Panc1 (cell line): Measurements from ENCODE around the gene ADPGK. TPM values are rescaled to one million over a fixed set of nuclear protein-coding genes. Genes with fewer than 3 reads are reported as not detected.

ENCODE experiments used
- ATAC-seq: fragments of 200-7000 bp; cut with Tn5 transposase; 2 replicates; pipeline ENCODE4 v1.9.1; 2020; ENCODE audit warnings: mild to moderate bottlenecking, moderate library complexity
- BruUV-seq: library from RNA; stranded (reverse); fragments of 400-500 nt; replicated peaks from 2 replicates; lab custom pipeline; 2021; lab: Mats Ljungman, UMichigan
- CTCF ChIA-PET: fragments of 300-600 bp; sonication (Branson Sonifier 250); formaldehyde crosslinking; loops from one replicate; lab custom pipeline; 2022; ENCODE audit warnings: antibody characterized with exemption; lab: Charles Lee
- POLR2A ChIA-PET: fragments of 300-600 bp; sonication (Branson Sonifier 250); formaldehyde crosslinking; loops from one replicate; lab custom pipeline; 2022; ENCODE audit warnings: antibody characterized with exemption; lab: Charles Lee
- DNase-seq: peaks from one replicate; pipeline ENCODE4 v3.0.0-alpha.2; 2010; ENCODE audit warnings: low read depth, low spot score
- H3K27ac ChIP-seq: 2 replicates; pipeline ENCODE4 v1.5.1; 2011; ENCODE audit warnings: mild to moderate bottlenecking, low read length, inconsistent platforms
- H3K27me3 ChIP-seq: fragments of 200-500 bp; sonication (Bioruptor generic); 2 replicates; pipeline ENCODE4 v1.6.0; 2014; ENCODE audit warnings: low read length, inconsistent platforms; ENCODE audit not compliant: control insufficient read depth, insufficient read depth
- H3K36me3 ChIP-seq: fragments of 200-500 bp; sonication (Bioruptor generic); 2 replicates; pipeline ENCODE4 v1.5.1; 2014; ENCODE audit warnings: inconsistent platforms, mild to moderate bottlenecking, low read length, moderate library complexity; ENCODE audit not compliant: control insufficient read depth, insufficient read depth
- H3K4me1 ChIP-seq: 2 replicates; pipeline ENCODE4 v1.5.1; 2011; ENCODE audit warnings: inconsistent platforms, mild to moderate bottlenecking, low read length, moderate library complexity; ENCODE audit not compliant: control insufficient read depth, insufficient read depth
- H3K4me3 ChIP-seq, 2 experiments: 2 replicates each; pipeline ENCODE4 v1.5.1; 2011 to 2012; ENCODE audit warnings: low read depth in 2 of 2, low read length in 2 of 2, mild to moderate bottlenecking in 2 of 2, inconsistent platforms in 1 of 2, moderate library complexity in 1 of 2
- H3K9me3 ChIP-seq: fragments of 200-500 bp; sonication (Bioruptor generic); 2 replicates; pipeline ENCODE4 v1.5.1; 2014; ENCODE audit warnings: low read depth, mild to moderate bottlenecking, inconsistent platforms, low read length, moderate library complexity; ENCODE audit not compliant: control insufficient read depth, insufficient read depth
- POLR2AphosphoS5 ChIP-seq: IDR thresholded peaks from 2 replicates; pipeline ENCODE4 v1.6.1; 2012; ENCODE audit warnings: mild to moderate bottlenecking, low read depth, low read length, moderate library complexity
- SIN3A ChIP-seq: IDR thresholded peaks from 2 replicates; pipeline ENCODE4 v1.6.1; 2012; ENCODE audit warnings: low read depth, mild to moderate bottlenecking, low read length, moderate library complexity, borderline replicate concordance; ENCODE audit not compliant: insufficient read depth
- TCF7L2 ChIP-seq: IDR thresholded peaks from 2 replicates; pipeline ENCODE4 v1.6.1; 2011; ENCODE audit warnings: mild to moderate bottlenecking, low read depth, low read length, inconsistent platforms
- in situ Hi-C: cut with HindIII; loops from 2 replicates; pipeline ENCODE4 v1.10.0; 2016; ENCODE audit warnings: low sequenced_read_pairs, low pct_unique_long_range_greater_than_20kb
- intact Hi-C: fragments of 100-400 bp; cut with micrococcal nuclease; formaldehyde crosslinking; loops from one replicate; pipeline ENCODE4 v1.10.0; 2022; ENCODE audit not compliant: unreplicated experiment
- total RNA-seq: library from RNA; stranded (reverse); gene quantifications from one replicate; pipeline ENCODE4 v1.2.1, GENCODE V29; 2021; ENCODE audit not compliant: unreplicated experiment
- TF ChIP-seq, protein P1 (sequence below): fragments of 450-650 bp; IDR thresholded peaks from 2 replicates; pipeline ENCODE4 v1.5.1; 2017; ENCODE audit warnings: mild to moderate bottlenecking
- TF ChIP-seq, protein P2 (sequence below), 2 experiments: IDR thresholded peaks; 2 replicates each; pipeline ENCODE4 v1.6.1; 2011 to 2012; ENCODE audit warnings: low read depth in 2 of 2, control low read depth in 1 of 2, low read length in 1 of 2, mild to moderate bottlenecking in 1 of 2, moderate library complexity in 1 of 2; ENCODE audit not compliant: insufficient read depth in 1 of 2

Gene ADPGK
- total RNA-seq, 1 experiment from 2014 or later, result 63.1 TPM

DNA sequence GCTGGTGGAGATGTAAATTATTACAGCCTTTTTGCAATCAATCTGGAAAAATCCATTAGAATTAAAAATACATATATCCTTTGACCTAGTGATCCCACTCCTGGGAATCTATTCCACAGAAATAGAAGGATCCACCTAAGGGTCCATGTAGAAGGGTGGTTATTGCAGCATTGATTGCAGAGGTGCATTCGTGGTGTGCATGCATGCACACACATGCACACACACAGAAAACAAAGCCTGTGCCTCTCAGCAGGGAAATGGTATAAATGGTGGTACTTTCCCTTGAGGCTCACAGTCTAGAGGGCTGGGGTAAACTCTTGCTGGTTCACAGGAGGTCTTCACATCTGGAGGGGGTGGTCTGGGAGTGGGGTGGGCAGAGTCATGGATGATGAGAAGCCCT is 19.4 kb upstream of the ADPGK start:
- CTCF ChIA-PET, result no interaction called here
- no peaks in the 10 kb centered on the region for H3K36me3 ChIP-seq

DNA sequence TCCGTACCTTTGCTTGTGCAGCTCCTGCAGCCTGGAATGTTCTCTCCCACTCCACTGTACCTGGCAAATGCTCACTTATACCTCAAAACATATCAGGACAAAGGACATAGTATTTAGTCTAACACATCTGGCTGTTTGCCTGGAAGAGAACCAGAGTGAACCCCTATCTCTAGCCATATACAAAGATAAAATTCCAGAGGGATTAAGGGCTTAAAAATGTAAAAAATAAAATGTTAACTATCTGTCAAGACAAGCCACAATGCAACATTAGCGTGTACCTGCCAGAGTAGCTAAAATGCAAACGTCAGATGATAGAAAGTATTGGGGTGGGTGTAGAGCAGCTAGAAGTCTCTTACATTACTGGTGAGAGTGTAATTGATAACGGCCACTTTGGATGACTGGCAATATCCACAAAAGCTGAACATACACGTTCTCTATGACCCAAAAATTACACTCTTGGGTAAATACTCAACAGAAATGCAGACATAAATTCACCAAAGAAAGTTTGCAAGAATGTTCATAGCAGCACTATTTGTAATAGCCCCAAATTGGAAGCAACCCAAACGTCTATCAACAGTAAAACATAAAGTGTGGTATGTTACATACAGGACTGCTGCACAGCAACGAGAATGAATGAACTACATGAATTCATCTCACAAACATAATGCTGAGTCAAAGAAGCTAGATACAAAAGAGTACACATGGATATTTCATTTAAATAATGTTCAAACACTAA is 18.2 kb upstream of the ADPGK start:
- ATAC-seq, result no peak
- Histone ChIP-seq H3K36me3 (no peaks in the 10 kb centered on the region), H3K27me3 (no peaks in the 10 kb centered on the region), H3K4me3 (no peak overlapping the region), H3K9me3 (no peaks in the 10 kb centered on the region), H3K4me1 (no peaks in the 10 kb centered on the region), H3K27ac (no peak overlapping the region)
- no peak for DNase-seq
- in situ Hi-C loops (no loop called here), intact Hi-C loops (no loop called here)
- ChIA-PET CTCF (no interaction called here), POLR2A (no interaction called here)
- no peak for TF ChIP-seq TCF7L2
- TF ChIP-seq SIN3A, result no peak
- TF ChIP-seq, protein P1, sequence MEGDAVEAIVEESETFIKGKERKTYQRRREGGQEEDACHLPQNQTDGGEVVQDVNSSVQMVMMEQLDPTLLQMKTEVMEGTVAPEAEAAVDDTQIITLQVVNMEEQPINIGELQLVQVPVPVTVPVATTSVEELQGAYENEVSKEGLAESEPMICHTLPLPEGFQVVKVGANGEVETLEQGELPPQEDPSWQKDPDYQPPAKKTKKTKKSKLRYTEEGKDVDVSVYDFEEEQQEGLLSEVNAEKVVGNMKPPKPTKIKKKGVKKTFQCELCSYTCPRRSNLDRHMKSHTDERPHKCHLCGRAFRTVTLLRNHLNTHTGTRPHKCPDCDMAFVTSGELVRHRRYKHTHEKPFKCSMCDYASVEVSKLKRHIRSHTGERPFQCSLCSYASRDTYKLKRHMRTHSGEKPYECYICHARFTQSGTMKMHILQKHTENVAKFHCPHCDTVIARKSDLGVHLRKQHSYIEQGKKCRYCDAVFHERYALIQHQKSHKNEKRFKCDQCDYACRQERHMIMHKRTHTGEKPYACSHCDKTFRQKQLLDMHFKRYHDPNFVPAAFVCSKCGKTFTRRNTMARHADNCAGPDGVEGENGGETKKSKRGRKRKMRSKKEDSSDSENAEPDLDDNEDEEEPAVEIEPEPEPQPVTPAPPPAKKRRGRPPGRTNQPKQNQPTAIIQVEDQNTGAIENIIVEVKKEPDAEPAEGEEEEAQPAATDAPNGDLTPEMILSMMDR, result no peak
- no peak for TF ChIP-seq POLR2AphosphoS5
- TF ChIP-seq, protein P2, sequence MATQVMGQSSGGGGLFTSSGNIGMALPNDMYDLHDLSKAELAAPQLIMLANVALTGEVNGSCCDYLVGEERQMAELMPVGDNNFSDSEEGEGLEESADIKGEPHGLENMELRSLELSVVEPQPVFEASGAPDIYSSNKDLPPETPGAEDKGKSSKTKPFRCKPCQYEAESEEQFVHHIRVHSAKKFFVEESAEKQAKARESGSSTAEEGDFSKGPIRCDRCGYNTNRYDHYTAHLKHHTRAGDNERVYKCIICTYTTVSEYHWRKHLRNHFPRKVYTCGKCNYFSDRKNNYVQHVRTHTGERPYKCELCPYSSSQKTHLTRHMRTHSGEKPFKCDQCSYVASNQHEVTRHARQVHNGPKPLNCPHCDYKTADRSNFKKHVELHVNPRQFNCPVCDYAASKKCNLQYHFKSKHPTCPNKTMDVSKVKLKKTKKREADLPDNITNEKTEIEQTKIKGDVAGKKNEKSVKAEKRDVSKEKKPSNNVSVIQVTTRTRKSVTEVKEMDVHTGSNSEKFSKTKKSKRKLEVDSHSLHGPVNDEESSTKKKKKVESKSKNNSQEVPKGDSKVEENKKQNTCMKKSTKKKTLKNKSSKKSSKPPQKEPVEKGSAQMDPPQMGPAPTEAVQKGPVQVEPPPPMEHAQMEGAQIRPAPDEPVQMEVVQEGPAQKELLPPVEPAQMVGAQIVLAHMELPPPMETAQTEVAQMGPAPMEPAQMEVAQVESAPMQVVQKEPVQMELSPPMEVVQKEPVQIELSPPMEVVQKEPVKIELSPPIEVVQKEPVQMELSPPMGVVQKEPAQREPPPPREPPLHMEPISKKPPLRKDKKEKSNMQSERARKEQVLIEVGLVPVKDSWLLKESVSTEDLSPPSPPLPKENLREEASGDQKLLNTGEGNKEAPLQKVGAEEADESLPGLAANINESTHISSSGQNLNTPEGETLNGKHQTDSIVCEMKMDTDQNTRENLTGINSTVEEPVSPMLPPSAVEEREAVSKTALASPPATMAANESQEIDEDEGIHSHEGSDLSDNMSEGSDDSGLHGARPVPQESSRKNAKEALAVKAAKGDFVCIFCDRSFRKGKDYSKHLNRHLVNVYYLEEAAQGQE (IDR thresholded peaks at IDR 0.05; ENCODE audit: insufficient read depth in 1 of 2, low read depth in 2 of 2, low read length in 1 of 2), result no peak
- no TSS peak for BruUV-seq

More for the DNA sequence above, 19.4 kb upstream of the ADPGK start:
- Histone ChIP-seq H3K27ac (no peak overlapping the region), H3K9me3 (no peaks in the 10 kb centered on the region), H3K4me3 (no peak overlapping the region), H3K27me3 (no peaks in the 10 kb centered on the region), H3K4me1 (no peaks in the 10 kb centered on the region)
- in situ Hi-C loops (no loop called here), intact Hi-C loops (no loop called here)
- no peak for TF ChIP-seq POLR2AphosphoS5
- TF ChIP-seq, protein P2 (IDR thresholded peaks at IDR 0.05; ENCODE audit: insufficient read depth in 1 of 2, low read depth in 2 of 2, low read length in 1 of 2), result no peak
- TF ChIP-seq, protein P1, result no peak
- ATAC-seq (no peak), DNase-seq (no peak)
- no TSS peak for BruUV-seq
- POLR2A ChIA-PET, result no interaction called here
